ENCODE results near the gene UBE4B. TPM values are rescaled to one million over a fixed set of nuclear protein-coding genes. Genes with fewer than 3 reads are reported as not detected.
"Not testable (repeated sequence)": the region's sequence is repeated elsewhere in the genome, so short reads cannot be mapped to it uniquely, and the experiment has no call there.

The UBE4B gene
- total RNA-seq, 1 experiment from 2014 or later: 54.7 TPM

GRCh38 chr1:10106756-10107475 is 74.2 kb downstream of the UBE4B start:
- in situ Hi-C loops (cut with HindIII; ENCODE audit: low pct_unique_long_range_greater_than_20kb, low sequenced_read_pairs) (no loop called here), intact Hi-C loops (cut with micrococcal nuclease; ENCODE audit: unreplicated experiment) (no loop called here)
- Histone ChIP-seq H3K4me3 (ENCODE audit: low read depth in 2 of 2, low read length in 2 of 2) (no peak overlapping the region), H3K27ac (ENCODE audit: low read length) (no peak overlapping the region), H3K4me1 (ENCODE audit: control insufficient read depth, insufficient read depth, low read length) (peaks cover 7% of the 10 kb centered on the region; the same call in 1 of the 2 replicates), H3K27me3 (ENCODE audit: control insufficient read depth, insufficient read depth, low read length) (no peaks in the 10 kb centered on the region), H3K36me3 (ENCODE audit: control insufficient read depth, insufficient read depth, low read length) (peaks cover 17% of the 10 kb centered on the region), H3K9me3 (ENCODE audit: control insufficient read depth, insufficient read depth, low read depth, low read length) (no peaks in the 10 kb centered on the region)
- ChIA-PET POLR2A (no interaction called here), CTCF (no interaction called here)
- no peak for DNase-seq (ENCODE audit: low read depth, low spot score)
- TF ChIP-seq TCF7L2 (IDR thresholded peaks at IDR 0.05; ENCODE audit: low read depth, low read length): no peak
- no peak for TF ChIP-seq POLR2AphosphoS5 (IDR thresholded peaks at IDR 0.05; ENCODE audit: low read depth, low read length)
- TF ChIP-seq REST (IDR thresholded peaks at IDR 0.05; ENCODE audit: insufficient read depth in 1 of 2, low read depth in 2 of 2, low read length in 1 of 2): no peak
- TF ChIP-seq SIN3A (IDR thresholded peaks at IDR 0.05; ENCODE audit: borderline replicate concordance, insufficient read depth, low read depth, low read length): no peak
- TF ChIP-seq CTCF (IDR thresholded peaks at IDR 0.05): no peak
- no TSS peak for BruUV-seq (replicated peaks)
- ATAC-seq: no peak

- CTCF ChIA-PET; H3K9me3 ChIP-seq (ENCODE audit: control insufficient read depth, insufficient read depth, low read depth, low read length); H3K4me3 ChIP-seq (ENCODE audit: low read depth in 2 of 2, low read length in 2 of 2); intact Hi-C loops (cut with micrococcal nuclease; ENCODE audit: unreplicated experiment); ATAC-seq; H3K4me1 ChIP-seq (ENCODE audit: control insufficient read depth, insufficient read depth, low read length); DNase-seq (ENCODE audit: low read depth, low spot score); in situ Hi-C loops (cut with HindIII; ENCODE audit: low pct_unique_long_range_greater_than_20kb, low sequenced_read_pairs); H3K27me3 ChIP-seq (ENCODE audit: control insufficient read depth, insufficient read depth, low read length); POLR2A ChIA-PET; H3K27ac ChIP-seq (ENCODE audit: low read length): not testable (repeated sequence)
- peaks cover 15% of the 10 kb centered on the region for H3K36me3 ChIP-seq (ENCODE audit: control insufficient read depth, insufficient read depth, low read length)
- BruUV-seq (replicated peaks): TSS peak; percentile 28
Measured at GRCh38 chr1:10107476-10107847, 74.7 kb downstream of the UBE4B start.

- intact Hi-C loops (cut with micrococcal nuclease; ENCODE audit: unreplicated experiment) (no loop called here), in situ Hi-C loops (cut with HindIII; ENCODE audit: low pct_unique_long_range_greater_than_20kb, low sequenced_read_pairs) (no loop called here)
- Histone ChIP-seq H3K4me1 (ENCODE audit: control insufficient read depth, insufficient read depth, low read length) (peaks cover 7% of the 10 kb centered on the region; the same call in 1 of the 2 replicates), H3K4me3 (ENCODE audit: low read depth in 2 of 2, low read length in 2 of 2) (no peak overlapping the region), H3K36me3 (ENCODE audit: control insufficient read depth, insufficient read depth, low read length) (peaks cover 15% of the 10 kb centered on the region), H3K9me3 (ENCODE audit: control insufficient read depth, insufficient read depth, low read depth, low read length) (no peaks in the 10 kb centered on the region), H3K27ac (ENCODE audit: low read length) (peak overlapping the region; percentile 31; the same call in 1 of the 2 replicates), H3K27me3 (ENCODE audit: control insufficient read depth, insufficient read depth, low read length) (no peaks in the 10 kb centered on the region)
- TF ChIP-seq POLR2AphosphoS5 (IDR thresholded peaks at IDR 0.05; ENCODE audit: low read depth, low read length): no peak
- no peak for TF ChIP-seq TCF7L2 (IDR thresholded peaks at IDR 0.05; ENCODE audit: low read depth, low read length)
- TF ChIP-seq REST (IDR thresholded peaks at IDR 0.05; ENCODE audit: insufficient read depth in 1 of 2, low read depth in 2 of 2, low read length in 1 of 2): no peak
- no peak for TF ChIP-seq CTCF (IDR thresholded peaks at IDR 0.05)
- no peak for TF ChIP-seq SIN3A (IDR thresholded peaks at IDR 0.05; ENCODE audit: borderline replicate concordance, insufficient read depth, low read depth, low read length)
- no TSS peak for BruUV-seq (replicated peaks)
- peak; percentile 86 for ATAC-seq
- POLR2A ChIA-PET: interaction anchor here (0.6 kb wide), 1 partner anchor 194 kb away, joined by 22 read pairs; no protein-coding TSS in a partner anchor
- CTCF ChIA-PET: no interaction called here
- DNase-seq (ENCODE audit: low read depth, low spot score): peak; percentile 42
Measured at GRCh38 chr1:10108134-10108663, 75.4 kb downstream of the UBE4B start.
